ENCODE results near the gene RASGRF1. TPM values are rescaled to one million over a fixed set of nuclear protein-coding genes. Genes with fewer than 3 reads are reported as not detected.

Gene RASGRF1
- total and polyA plus RNA-seq, 9 donors = 0.23 to 9.5 (median 1.0) TPM; not detected in 1

- TF ChIP-seq POLR2A (IDR thresholded peaks at IDR 0.05) (no peak), CTCF (IDR thresholded peaks at IDR 0.05) (no peak), EP300 (IDR thresholded peaks at IDR 0.05) (no peak)
- no peaks in the 10 kb centered on the region for H3K27me3 ChIP-seq
- no peak for DNase-seq
- WGBS, 3 donors = 76 to 92% (median 91%) methylated on average over 5 of the region's 5 CpGs
- intact Hi-C loops (cut with DNase I) = no loop called here
- no peak overlapping the region for H3K4me3 ChIP-seq
- peaks cover 9% of the 10 kb centered on the region for H3K4me1 ChIP-seq (ENCODE audit: insufficient read depth)
- no peaks in the 10 kb centered on the region for H3K9me3 ChIP-seq
- no peaks in the 10 kb centered on the region for H3K36me3 ChIP-seq
- no peak overlapping the region for H3K27ac ChIP-seq
These were observed 144.1 kb downstream of the RASGRF1 start for GRCh38 chr15:78946493-78946892.

GRCh38 chr15:78944669-78945407 is 145.7 kb downstream of the RASGRF1 start, which contains the start of gene CTSH:
Gene CTSH, minus strand, starts transcription at chr15:78945046. Its CDS starts 65 bp downstream, at chr15:78944981.
- H3K27ac ChIP-seq = peak within 1 kb of the TSS; percentile 45 to 77
- H3K4me1 ChIP-seq (ENCODE audit: insufficient read depth) = peaks cover 7% of the 10 kb centered on the region
- H3K9me3 ChIP-seq = no peaks in the 10 kb centered on the region
- 1 to 5% (median 1%) methylated on average over 26 to 71 of the region's 71 CpGs for WGBS, 3 donors
- H3K36me3 ChIP-seq = no peaks in the 10 kb centered on the region
- peak; percentile 82 to 90 (median 88) for DNase-seq
- H3K27me3 ChIP-seq = no peaks in the 10 kb centered on the region
- intact Hi-C loops (cut with DNase I) = no loop called here
- TF ChIP-seq CTCF (IDR thresholded peaks at IDR 0.05) = no peak
- TF ChIP-seq EP300 (IDR thresholded peaks at IDR 0.05) = no peak
- TF ChIP-seq POLR2A (IDR thresholded peaks at IDR 0.05) = peak; percentile 33
- H3K4me3 ChIP-seq = peak within 1 kb of the TSS; percentile 81

DNA sequence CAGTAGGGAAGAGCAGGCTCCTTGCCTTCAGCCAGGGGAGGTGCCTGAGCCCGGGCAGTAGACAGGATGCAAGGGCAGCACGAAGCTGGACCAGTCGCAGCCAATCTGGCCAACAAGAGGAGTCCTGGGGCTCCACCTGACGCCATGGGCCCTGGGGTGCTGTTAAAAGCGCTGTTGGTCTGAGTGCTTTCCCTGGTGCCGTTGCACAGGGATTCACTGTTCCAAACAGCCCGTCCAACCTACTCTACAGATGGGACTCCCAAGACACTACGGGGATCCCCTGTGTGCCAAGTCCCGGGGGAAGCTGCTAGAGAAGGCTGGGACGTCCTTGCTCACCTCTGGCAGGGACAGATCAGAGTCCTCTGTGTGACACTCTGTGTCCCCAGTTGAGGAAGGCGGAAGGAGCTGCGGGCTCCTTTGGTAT is 146.4 kb downstream of the RASGRF1 start:
- H3K4me1 ChIP-seq (ENCODE audit: insufficient read depth) = peaks cover 7% of the 10 kb centered on the region
- no peaks in the 10 kb centered on the region for H3K9me3 ChIP-seq
- H3K36me3 ChIP-seq = no peaks in the 10 kb centered on the region
- DNase-seq = no peak
- 45 to 53% (median 51%) methylated on average over 12 of the region's 12 CpGs for WGBS, 3 donors
- H3K27me3 ChIP-seq = no peaks in the 10 kb centered on the region
- intact Hi-C loops (cut with DNase I) = no loop called here
- peak overlapping the region; percentile 45 to 77 for H3K27ac ChIP-seq
- no peak for TF ChIP-seq POLR2A (IDR thresholded peaks at IDR 0.05)
- no peak for TF ChIP-seq CTCF (IDR thresholded peaks at IDR 0.05)
- TF ChIP-seq EP300 (IDR thresholded peaks at IDR 0.05) = no peak
- peak overlapping the region; percentile 81 for H3K4me3 ChIP-seq

GRCh38 chr15:78943692-78944091 is 146.9 kb downstream of the RASGRF1 start:
- Histone ChIP-seq H3K9me3 (no peaks in the 10 kb centered on the region), H3K36me3 (no peaks in the 10 kb centered on the region), H3K27ac (peak overlapping the region; percentile 45 to 77), H3K4me3 (no peak overlapping the region), H3K4me1 (ENCODE audit: insufficient read depth) (peaks cover 7% of the 10 kb centered on the region), H3K27me3 (no peaks in the 10 kb centered on the region)
- TF ChIP-seq EP300 (IDR thresholded peaks at IDR 0.05) (no peak), CTCF (IDR thresholded peaks at IDR 0.05) (no peak), POLR2A (IDR thresholded peaks at IDR 0.05) (no peak)
- 80 to 86% (median 83%) methylated on average over 7 of the region's 7 CpGs for WGBS, 3 donors
- intact Hi-C loops (cut with DNase I) = no loop called here
- DNase-seq = no peak

Measured in ovary (tissue), 9 donors.